HCT116 (cell line): ENCODE results near the gene TBX4. TPM values are rescaled to one million over a fixed set of nuclear protein-coding genes. Genes with fewer than 3 reads are reported as not detected.

ENCODE experiments used
- ATAC-seq: fragments of 200-7000 bp; cut with Tn5 transposase; 2 replicates; pipeline ENCODE4 v1.9.1; 2020; ENCODE audit warnings: mild to moderate bottlenecking, moderate library complexity
- BruUV-seq: library from RNA; stranded (reverse); fragments of 400-500 nt; replicated peaks from 2 replicates; lab custom pipeline; 2021; lab: Mats Ljungman, UMichigan
- CTCF ChIA-PET: fragments of 300-600 bp; sonication (Branson Sonifier 250); formaldehyde crosslinking; loops from one replicate; lab custom pipeline; 2021; ENCODE audit warnings: antibody characterized with exemption; lab: Charles Lee
- POLR2A ChIA-PET: fragments of 300-600, 350-600 bp; sonication (Branson Sonifier 250); formaldehyde crosslinking; loops from one replicate; lab custom pipeline; 2021; ENCODE audit warnings: antibody characterized with exemption; lab: Charles Lee
- RAD21 ChIA-PET, 2 experiments: fragments of 300-600 bp; sonication (Branson Sonifier 250); formaldehyde crosslinking; loops; one replicate each; lab custom pipeline; 2023; ENCODE audit warnings: low total read pairs in 2 of 2; ENCODE audit not compliant: uncharacterized antibody in 2 of 2, unreplicated experiment in 2 of 2, low non-redundant PET in 1 of 2; lab: Charles Lee
- DNase-seq: peaks from one replicate; pipeline ENCODE4 v3.0.0-alpha.2; 2010; ENCODE audit warnings: low read depth, low spot score
- H2AFZ ChIP-seq: fragments of 200-600 bp; shearing (Covaris generic), sonication (generic); 2 replicates; pipeline ENCODE4 v1.6.1; 2017; ENCODE audit warnings: low read depth, mixed run types, mixed read lengths, antibody characterized with exemption, low read length; ENCODE audit not compliant: poor library complexity, severe bottlenecking
- H3K27ac ChIP-seq: 2 replicates; pipeline ENCODE4 v1.5.1; 2012; ENCODE audit warnings: low read depth, low read length
- H3K27me3 ChIP-seq: fragments of 200-600 bp; sonication (generic); 2 replicates; pipeline ENCODE4 v1.6.1; 2016; ENCODE audit warnings: mixed run types, low read length, mixed read lengths; ENCODE audit not compliant: insufficient read depth
- H3K36me3 ChIP-seq, 2 experiments: fragments of 200-500 bp in 1 of 2; fragments of 200-600 bp in 1 of 2; sonication (Bioruptor generic) in 1 of 2; sonication (generic) in 1 of 2; 2 replicates each; pipeline versions ENCODE4 v1.5.1 to v1.6.1; 2014 to 2016; ENCODE audit warnings: low read length in 2 of 2, inconsistent platforms in 1 of 2, mixed read lengths in 1 of 2, mixed run types in 1 of 2; ENCODE audit not compliant: insufficient read depth in 2 of 2, control insufficient read depth in 1 of 2
- H3K4me1 ChIP-seq, 2 experiments: fragments of 200-600 bp in 1 of 2; sonication (generic) in 1 of 2; 2 replicates each; pipeline versions ENCODE4 v1.5.1 to v1.6.1; 2012 to 2017; ENCODE audit warnings: low read length in 2 of 2, inconsistent platforms in 1 of 2, mild to moderate bottlenecking in 1 of 2, mixed read lengths in 1 of 2, mixed run types in 1 of 2, moderate library complexity in 1 of 2; ENCODE audit not compliant: insufficient read depth in 2 of 2, control insufficient read depth in 1 of 2
- H3K4me2 ChIP-seq: fragments of 200-600 bp; sonication (generic); 2 replicates; pipeline ENCODE4 v1.6.1; 2017; ENCODE audit warnings: mixed run types, low read length, mixed read lengths
- H3K4me3 ChIP-seq, 2 experiments: fragments of 200-600 bp in 1 of 2; sonication (generic) in 1 of 2; replicated peaks in 1 of 2; 2 replicates each; pipeline ENCODE4 v1.5.1; 2011 to 2016; ENCODE audit warnings: low read length in 2 of 2, control low read depth in 1 of 2, low read depth in 1 of 2, mild to moderate bottlenecking in 1 of 2, mixed read lengths in 1 of 2, mixed run types in 1 of 2
- H3K79me2 ChIP-seq: fragments of 200-600 bp; sonication (generic); 2 replicates; pipeline ENCODE4 v1.6.1; 2017; ENCODE audit warnings: mild to moderate bottlenecking, mixed run types, low read length, moderate library complexity, mixed read lengths; ENCODE audit not compliant: insufficient read depth
- H3K9ac ChIP-seq: fragments of 200-600 bp; sonication (generic); 2 replicates; pipeline ENCODE4 v1.6.1; 2016; ENCODE audit warnings: low read length, mixed read lengths
- H3K9me2 ChIP-seq: fragments of 200-600 bp; sonication (generic), shearing (Covaris generic); 2 replicates; pipeline ENCODE4 v1.6.1; 2017; ENCODE audit warnings: mixed run types, mild to moderate bottlenecking, moderate library complexity; ENCODE audit not compliant: insufficient read depth
- H3K9me3 ChIP-seq, 2 experiments: fragments of 200-500 bp in 1 of 2; fragments of 200-600 bp in 1 of 2; sonication (Bioruptor generic) in 1 of 2; sonication (generic) in 1 of 2; 2 replicates each; pipeline ENCODE4 v1.6.1; 2014 to 2017; ENCODE audit warnings: low read length in 2 of 2, mixed read lengths in 2 of 2, inconsistent platforms in 1 of 2, low read depth in 1 of 2, mild to moderate bottlenecking in 1 of 2, mixed run types in 1 of 2, moderate library complexity in 1 of 2; ENCODE audit not compliant: control insufficient read depth in 1 of 2, insufficient read depth in 1 of 2
- H4K20me1 ChIP-seq: fragments of 200-600 bp; sonication (generic), shearing (Covaris generic); 2 replicates; pipeline ENCODE4 v1.6.1; 2017; ENCODE audit warnings: mixed run types, mild to moderate bottlenecking, moderate library complexity; ENCODE audit not compliant: insufficient read depth
- CBX3 ChIP-seq: IDR thresholded peaks from 2 replicates; pipeline ENCODE4 v1.6.1; 2012; ENCODE audit warnings: low read depth
- CEBPB ChIP-seq: IDR thresholded peaks from 2 replicates; pipeline ENCODE4 v1.6.1; 2012; ENCODE audit warnings: low read depth
- EZH2 ChIP-seq: fragments of 200-600 bp; sonication (generic); IDR thresholded peaks from 2 replicates; pipeline ENCODE4 v1.6.1; 2017; ENCODE audit warnings: antibody characterized with exemption, mixed run types
- FOSL1 ChIP-seq: IDR thresholded peaks from 2 replicates; pipeline ENCODE4 v1.6.1; 2012; ENCODE audit warnings: low read depth
- JUND ChIP-seq: IDR thresholded peaks from 2 replicates; pipeline ENCODE4 v1.6.1; 2012
- RAD21 ChIP-seq: IDR thresholded peaks from 2 replicates; pipeline ENCODE4 v1.6.1; 2012; ENCODE audit warnings: low read depth, mild to moderate bottlenecking
- SIN3A ChIP-seq: IDR thresholded peaks from 2 replicates; pipeline ENCODE4 v1.6.1; 2012; ENCODE audit warnings: low read depth
- SP1 ChIP-seq: IDR thresholded peaks from 2 replicates; pipeline ENCODE4 v1.6.1; 2012; ENCODE audit warnings: low read depth
- YY1 ChIP-seq: IDR thresholded peaks from 2 replicates; pipeline ENCODE4 v1.6.1; 2011; ENCODE audit warnings: low read length, low read depth, moderate library complexity, mild to moderate bottlenecking; ENCODE audit not compliant: insufficient replicate concordance; ENCODE audit errors: extremely low read depth
- ZBTB33 ChIP-seq: IDR thresholded peaks from 2 replicates; pipeline ENCODE4 v1.6.1; 2011; ENCODE audit warnings: mild to moderate bottlenecking, low read length, moderate library complexity; ENCODE audit not compliant: insufficient replicate concordance; ENCODE audit errors: extremely low read depth
- intact Hi-C: fragments of 100-400 bp; cut with micrococcal nuclease; formaldehyde crosslinking; loops from 2 replicates; pipeline ENCODE4 v1.10.0; 2022
- total RNA-seq: library from RNA; stranded (reverse); gene quantifications from one replicate; pipeline ENCODE4 v1.2.1, GENCODE V29; 2021; ENCODE audit not compliant: unreplicated experiment
- TF ChIP-seq, protein P1 (sequence below): IDR thresholded peaks from 2 replicates; pipeline ENCODE4 v1.6.1; 2012; ENCODE audit warnings: low read depth

TBX4 gene
- total RNA-seq, 1 experiment from 2014 or later, result 0.27 TPM

- CTCF ChIA-PET, result no interaction called here
- no peak for ATAC-seq
Observed at GRCh38 chr17:61442136-61442775, 10.0 kb upstream of the TBX4 start.

More at GRCh38 chr17:61442136-61442775, 10.0 kb upstream of the TBX4 start:
- Histone ChIP-seq H3K36me3 (no peaks in the 10 kb centered on the region), H3K27ac (no peak overlapping the region), H3K9me2 (no peaks in the 10 kb centered on the region), H3K4me1 (peaks cover 2 to 11% of the 10 kb centered on the region in 2 experiments; a peak in 2 of 4 replicates), H3K79me2 (no peaks in the 10 kb centered on the region), H3K4me2 (no peak overlapping the region), H3K4me3 (no peak overlapping the region), H3K9ac (no peak overlapping the region), H2AFZ (no peak overlapping the region), H4K20me1 (no peaks in the 10 kb centered on the region), H3K27me3 (no peaks in the 10 kb centered on the region), H3K9me3 (peaks cover 0 to 4% of the 10 kb centered on the region in 2 experiments; a peak in 2 of 4 replicates)
- no TSS peak for BruUV-seq
- TF ChIP-seq FOSL1 (no peak), ZBTB33 (no peak), RAD21 (no peak), CBX3 (no peak), SIN3A (no peak), YY1 (no peak), EZH2 (no peak), JUND (no peak), SP1 (no peak), CEBPB (no peak)
- TF ChIP-seq, protein P1, sequence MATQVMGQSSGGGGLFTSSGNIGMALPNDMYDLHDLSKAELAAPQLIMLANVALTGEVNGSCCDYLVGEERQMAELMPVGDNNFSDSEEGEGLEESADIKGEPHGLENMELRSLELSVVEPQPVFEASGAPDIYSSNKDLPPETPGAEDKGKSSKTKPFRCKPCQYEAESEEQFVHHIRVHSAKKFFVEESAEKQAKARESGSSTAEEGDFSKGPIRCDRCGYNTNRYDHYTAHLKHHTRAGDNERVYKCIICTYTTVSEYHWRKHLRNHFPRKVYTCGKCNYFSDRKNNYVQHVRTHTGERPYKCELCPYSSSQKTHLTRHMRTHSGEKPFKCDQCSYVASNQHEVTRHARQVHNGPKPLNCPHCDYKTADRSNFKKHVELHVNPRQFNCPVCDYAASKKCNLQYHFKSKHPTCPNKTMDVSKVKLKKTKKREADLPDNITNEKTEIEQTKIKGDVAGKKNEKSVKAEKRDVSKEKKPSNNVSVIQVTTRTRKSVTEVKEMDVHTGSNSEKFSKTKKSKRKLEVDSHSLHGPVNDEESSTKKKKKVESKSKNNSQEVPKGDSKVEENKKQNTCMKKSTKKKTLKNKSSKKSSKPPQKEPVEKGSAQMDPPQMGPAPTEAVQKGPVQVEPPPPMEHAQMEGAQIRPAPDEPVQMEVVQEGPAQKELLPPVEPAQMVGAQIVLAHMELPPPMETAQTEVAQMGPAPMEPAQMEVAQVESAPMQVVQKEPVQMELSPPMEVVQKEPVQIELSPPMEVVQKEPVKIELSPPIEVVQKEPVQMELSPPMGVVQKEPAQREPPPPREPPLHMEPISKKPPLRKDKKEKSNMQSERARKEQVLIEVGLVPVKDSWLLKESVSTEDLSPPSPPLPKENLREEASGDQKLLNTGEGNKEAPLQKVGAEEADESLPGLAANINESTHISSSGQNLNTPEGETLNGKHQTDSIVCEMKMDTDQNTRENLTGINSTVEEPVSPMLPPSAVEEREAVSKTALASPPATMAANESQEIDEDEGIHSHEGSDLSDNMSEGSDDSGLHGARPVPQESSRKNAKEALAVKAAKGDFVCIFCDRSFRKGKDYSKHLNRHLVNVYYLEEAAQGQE, result no peak
- no peak for DNase-seq
- POLR2A ChIA-PET, result no interaction called here
- RAD21 ChIA-PET, result no interaction called here
- intact Hi-C loops, result no loop called here
